Neural cell (in vitro differentiated cells): Measurements from ENCODE around the gene RSRC1. TPM values are rescaled to one million over a fixed set of nuclear protein-coding genes. Genes with fewer than 3 reads are reported as not detected.

Experiments used
- H2AFZ ChIP-seq: fragments of 200-600, 300-800 bp; sonication (generic), shearing (Covaris generic); 2 replicates; pipeline ENCODE4 v1.6.0; 2014; ENCODE audit warnings: low read depth, mild to moderate bottlenecking, antibody characterized with exemption, low read length, moderate library complexity
- H3F3A ChIP-seq: fragments of 200-600 bp; shearing (Covaris generic); 2 replicates; pipeline ENCODE4 v1.6.1; 2016; ENCODE audit warnings: mild to moderate bottlenecking, moderate library complexity, mixed read lengths, antibody characterized with exemption, low read length; ENCODE audit not compliant: insufficient read depth, poor library complexity, severe bottlenecking
- H3K27ac ChIP-seq: fragments of 200-600, 300-800 bp; sonication (generic), shearing (Covaris generic); 2 replicates; pipeline ENCODE4 v1.5.1; 2014; ENCODE audit warnings: mild to moderate bottlenecking, low read length, moderate library complexity
- H3K27me3 ChIP-seq: fragments of 300-800, 200-600 bp; sonication (generic), shearing (Covaris generic); 2 replicates; pipeline ENCODE4 v1.6.0; 2014; ENCODE audit warnings: mild to moderate bottlenecking, low read depth, low read length, moderate library complexity; ENCODE audit not compliant: insufficient read depth
- H3K36me3 ChIP-seq: fragments of 300-800, 200-600 bp; sonication (generic), shearing (Covaris generic); 2 replicates; pipeline ENCODE4 v1.5.1; 2014; ENCODE audit warnings: mild to moderate bottlenecking, antibody characterized with exemption, low read length, moderate library complexity; ENCODE audit not compliant: insufficient read depth
- H3K4me2 ChIP-seq: fragments of 300-800, 200-600 bp; sonication (generic), shearing (Covaris generic); 2 replicates; pipeline ENCODE4 v1.6.0; 2014; ENCODE audit warnings: mild to moderate bottlenecking, low read length
- H3K4me3 ChIP-seq: fragments of 300-800, 200-600 bp; sonication (generic), shearing (Covaris generic); 2 replicates; pipeline ENCODE4 v1.5.1; 2014; ENCODE audit warnings: mild to moderate bottlenecking, low read length, moderate library complexity
- H3K79me2 ChIP-seq: fragments of 200-600 bp; shearing (Covaris generic); replicated peaks from 2 replicates; pipeline ENCODE4 v1.6.0; 2014; ENCODE audit warnings: mild to moderate bottlenecking, low read length, moderate library complexity; ENCODE audit not compliant: insufficient read depth
- H3K9ac ChIP-seq: fragments of 300-800, 200-600 bp; sonication (generic), shearing (Covaris generic); 2 replicates; pipeline ENCODE4 v1.6.1; 2016; ENCODE audit warnings: mild to moderate bottlenecking, low read length, mixed read lengths
- H3K9me2 ChIP-seq: fragments of 200-600 bp; shearing (Covaris generic); 2 replicates; pipeline ENCODE4 v1.6.1; 2016; ENCODE audit warnings: mild to moderate bottlenecking, low read length, mixed read lengths; ENCODE audit not compliant: insufficient read depth
- H3K9me3 ChIP-seq: fragments of 200-600, 300-800 bp; sonication (generic), shearing (Covaris generic); 2 replicates; pipeline ENCODE4 v1.6.1; 2016; ENCODE audit warnings: mild to moderate bottlenecking, mixed run types, low read length, moderate library complexity, mixed read lengths
- H4K20me1 ChIP-seq: fragments of 200-600 bp; shearing (Covaris generic); 2 replicates; pipeline ENCODE4 v1.6.1; 2016; ENCODE audit warnings: mild to moderate bottlenecking, mixed run types; ENCODE audit not compliant: insufficient read depth
- CTCF ChIP-seq: fragments of 450-650 bp; IDR thresholded peaks from 2 replicates; pipeline ENCODE4 v1.5.1; 2014; ENCODE audit warnings: antibody characterized with exemption, mild to moderate bottlenecking, moderate library complexity; ENCODE audit not compliant: poor library complexity, severe bottlenecking
- EP300 ChIP-seq: fragments of 450-650 bp; conservative IDR thresholded peaks from 2 replicates; pipeline ENCODE4 v1.6.1; 2014; ENCODE audit warnings: antibody characterized with exemption, mild to moderate bottlenecking, moderate library complexity; ENCODE audit not compliant: poor library complexity, severe bottlenecking
- EZH2 ChIP-seq: fragments of 200-600, 300-800 bp; shearing (Covaris generic), sonication (generic); IDR thresholded peaks from 2 replicates; pipeline ENCODE4 v1.6.1; 2014; ENCODE audit warnings: antibody characterized with exemption, low read length, borderline replicate concordance, mild to moderate bottlenecking; ENCODE audit not compliant: insufficient read depth, poor library complexity, severe bottlenecking
- MXI1 ChIP-seq: fragments of 450-650 bp; conservative IDR thresholded peaks from 2 replicates; pipeline ENCODE4 v1.6.1; 2014; ENCODE audit warnings: antibody characterized with exemption, mild to moderate bottlenecking; ENCODE audit not compliant: poor library complexity, severe bottlenecking
- POLR2AphosphoS5 ChIP-seq: IDR thresholded peaks from 2 replicates; pipeline ENCODE4 v1.6.1; 2012
- RAD21 ChIP-seq: fragments of 450-650 bp; conservative IDR thresholded peaks from 2 replicates; pipeline ENCODE4 v1.6.1; 2014; ENCODE audit warnings: antibody characterized with exemption, mild to moderate bottlenecking, moderate library complexity
- REST ChIP-seq: IDR thresholded peaks from 2 replicates; pipeline ENCODE4 v1.6.1; 2012; ENCODE audit warnings: borderline replicate concordance
- SMC3 ChIP-seq: fragments of 450-650 bp; conservative IDR thresholded peaks from 2 replicates; pipeline ENCODE4 v1.6.1; 2014; ENCODE audit warnings: antibody characterized with exemption, mild to moderate bottlenecking, moderate library complexity; ENCODE audit not compliant: poor library complexity
- TAF1 ChIP-seq: IDR thresholded peaks from 2 replicates; pipeline ENCODE4 v1.6.1; 2012; ENCODE audit warnings: low read depth
- polyA plus RNA-seq: library from polyadenylated mRNA; depleted of rRNA; stranded (reverse); fragments of >200 nt; gene quantifications from 2 replicates; pipeline ENCODE4 v1.2.3, GENCODE V29; 2014

Gene RSRC1
- polyA plus RNA-seq, 1 donor from 2014 or later = 28.1 TPM

- Histone ChIP-seq H3K36me3 (no peaks in the 10 kb centered on the region), H3F3A (no peaks in the 10 kb centered on the region), H3K27ac (no peak overlapping the region), H3K27me3 (no peaks in the 10 kb centered on the region), H2AFZ (no peak overlapping the region), H3K4me3 (no peak overlapping the region), H4K20me1 (no peaks in the 10 kb centered on the region), H3K9ac (no peak overlapping the region), H3K9me2 (no peaks in the 10 kb centered on the region), H3K4me2 (no peak overlapping the region), H3K9me3 (no peaks in the 10 kb centered on the region), H3K79me2 (no peaks in the 10 kb centered on the region)
- TF ChIP-seq MXI1 = no peak
- no peak for TF ChIP-seq RAD21
- no peak for TF ChIP-seq EP300
- no peak for TF ChIP-seq POLR2AphosphoS5
- no peak for TF ChIP-seq REST
- no peak for TF ChIP-seq TAF1
- TF ChIP-seq CTCF = no peak
- no peak for TF ChIP-seq EZH2
- no peak for TF ChIP-seq SMC3
Observed at GRCh38 chr3:158355623-158356588, 246.0 kb downstream of the RSRC1 start.

- no peak overlapping the region for H3K27ac ChIP-seq
- no peak overlapping the region for H3K4me2 ChIP-seq
- no peaks in the 10 kb centered on the region for H3K79me2 ChIP-seq
- no peaks in the 10 kb centered on the region for H3K9me3 ChIP-seq
- H3K27me3 ChIP-seq = no peaks in the 10 kb centered on the region
- no peaks in the 10 kb centered on the region for H3K9me2 ChIP-seq
- no peak for TF ChIP-seq EZH2
- TF ChIP-seq TAF1 = no peak
- TF ChIP-seq EP300 = no peak
- no peak for TF ChIP-seq RAD21
- TF ChIP-seq REST = no peak
- TF ChIP-seq SMC3 = no peak
- TF ChIP-seq MXI1 = no peak
- TF ChIP-seq POLR2AphosphoS5 = no peak
- no peak for TF ChIP-seq CTCF
- no peak overlapping the region for H3K4me3 ChIP-seq
- no peaks in the 10 kb centered on the region for H4K20me1 ChIP-seq
- H2AFZ ChIP-seq = no peak overlapping the region
- H3F3A ChIP-seq = no peaks in the 10 kb centered on the region
- no peaks in the 10 kb centered on the region for H3K36me3 ChIP-seq
- H3K9ac ChIP-seq = no peak overlapping the region
Observed at GRCh38 chr3:158359339-158359738, 249.4 kb downstream of the RSRC1 start.
